Vagina (tissue), 2 donors: ENCODE results near the gene POLR2E. TPM values are rescaled to one million over a fixed set of nuclear protein-coding genes. Genes with fewer than 3 reads are reported as not detected.

Experiments
- DNase-seq, 2 donors: peaks; one replicate each; pipeline ENCODE4 v3.0.0-alpha.2; 2017; ENCODE audit errors: extremely low spot score in 2 of 2
- H3K27ac ChIP-seq: fragments of 200-600 bp; sonication (generic); one replicate; pipeline ENCODE4 v1.5.1; 2019
- H3K27me3 ChIP-seq: fragments of 200-600 bp; sonication (generic); one replicate; pipeline ENCODE4 v1.5.1; 2019
- H3K36me3 ChIP-seq, 2 donors: fragments of 200-600 bp; sonication (generic); one replicate each; pipeline ENCODE4 v1.5.1; 2017 to 2019
- H3K4me1 ChIP-seq: fragments of 200-600 bp; sonication (generic); one replicate; pipeline ENCODE4 v1.5.1; 2019
- H3K4me3 ChIP-seq, 2 donors: fragments of 200-600 bp; sonication (generic); 1 replicate in 1 of 2; 2 replicates in 1 of 2; pipeline ENCODE4 v1.5.1; 2016 to 2019
- H3K9me3 ChIP-seq: fragments of 200-600 bp; sonication (generic); one replicate; pipeline ENCODE4 v1.5.1; 2019
- CTCF ChIP-seq, 3 experiments: fragments of 450-650 bp in 2 of 3; fragments of 200-600 bp in 1 of 3; sonication (generic) in 1 of 3; IDR thresholded peaks; one replicate each; pipeline ENCODE4 v1.5.1; 2017 to 2019; ENCODE audit warnings: antibody characterized with exemption in 3 of 3, mild to moderate bottlenecking in 2 of 3, moderate library complexity in 2 of 3
- POLR2A ChIP-seq, 2 donors: fragments of 450-650 bp; IDR thresholded peaks; one replicate each; pipeline ENCODE4 v1.6.1; 2017; ENCODE audit warnings: antibody characterized with exemption in 2 of 2, mild to moderate bottlenecking in 2 of 2, moderate library complexity in 2 of 2
- POLR2AphosphoS5 ChIP-seq, 2 donors: sonication (generic); formaldehyde crosslinking; IDR thresholded peaks; one replicate each; pipeline ENCODE4 v1.9.0; 2017; ENCODE audit warnings: antibody characterized with exemption in 2 of 2, mild to moderate bottlenecking in 2 of 2, low read depth in 1 of 2; ENCODE audit not compliant: insufficient read depth in 1 of 2
- intact Hi-C: fragments of 100-400 bp; cut with DNase I; formaldehyde crosslinking; loops from one replicate; pipeline ENCODE4 v1.15.1; 2023
- total RNA-seq: library from RNA; depleted of rRNA; stranded (reverse); fragments of >200 nt; gene quantifications from one replicate; pipeline ENCODE4 v1.2.3, GENCODE V29; 2016

POLR2E gene
- total RNA-seq, 1 donor from 2014 or later = 83.7 TPM

GRCh38 chr19:1055886-1056620 is 39.1 kb downstream of the POLR2E start:
- TF ChIP-seq CTCF (IDR thresholded peaks at IDR 0.05) = no peak
- no peak for TF ChIP-seq POLR2AphosphoS5 (IDR thresholded peaks at IDR 0.05; ENCODE audit: insufficient read depth in 1 of 2, low read depth in 1 of 2)
- TF ChIP-seq POLR2A (IDR thresholded peaks at IDR 0.05) = no peak
- Histone ChIP-seq H3K9me3 (peaks cover 26% of the 10 kb centered on the region), H3K27me3 (no peaks in the 10 kb centered on the region), H3K27ac (no peak overlapping the region), H3K4me3 (no peak overlapping the region), H3K36me3 (peaks cover 0 to 5% of the 10 kb centered on the region in 2 donors), H3K4me1 (no peaks in the 10 kb centered on the region)
- intact Hi-C loops = no loop called here
- no peak for DNase-seq

GRCh38 chr19:1055028-1055425 is 40.1 kb downstream of the POLR2E start:
- Histone ChIP-seq H3K4me1 (no peaks in the 10 kb centered on the region), H3K27me3 (no peaks in the 10 kb centered on the region), H3K36me3 (peaks cover 0 to 5% of the 10 kb centered on the region in 2 donors), H3K4me3 (no peak overlapping the region), H3K27ac (no peak overlapping the region), H3K9me3 (peaks cover 26% of the 10 kb centered on the region)
- intact Hi-C loops = no loop called here
- DNase-seq = no peak
- TF ChIP-seq CTCF (IDR thresholded peaks at IDR 0.05) (no peak), POLR2A (IDR thresholded peaks at IDR 0.05) (no peak), POLR2AphosphoS5 (IDR thresholded peaks at IDR 0.05; ENCODE audit: insufficient read depth in 1 of 2, low read depth in 1 of 2) (no peak)

DNA sequence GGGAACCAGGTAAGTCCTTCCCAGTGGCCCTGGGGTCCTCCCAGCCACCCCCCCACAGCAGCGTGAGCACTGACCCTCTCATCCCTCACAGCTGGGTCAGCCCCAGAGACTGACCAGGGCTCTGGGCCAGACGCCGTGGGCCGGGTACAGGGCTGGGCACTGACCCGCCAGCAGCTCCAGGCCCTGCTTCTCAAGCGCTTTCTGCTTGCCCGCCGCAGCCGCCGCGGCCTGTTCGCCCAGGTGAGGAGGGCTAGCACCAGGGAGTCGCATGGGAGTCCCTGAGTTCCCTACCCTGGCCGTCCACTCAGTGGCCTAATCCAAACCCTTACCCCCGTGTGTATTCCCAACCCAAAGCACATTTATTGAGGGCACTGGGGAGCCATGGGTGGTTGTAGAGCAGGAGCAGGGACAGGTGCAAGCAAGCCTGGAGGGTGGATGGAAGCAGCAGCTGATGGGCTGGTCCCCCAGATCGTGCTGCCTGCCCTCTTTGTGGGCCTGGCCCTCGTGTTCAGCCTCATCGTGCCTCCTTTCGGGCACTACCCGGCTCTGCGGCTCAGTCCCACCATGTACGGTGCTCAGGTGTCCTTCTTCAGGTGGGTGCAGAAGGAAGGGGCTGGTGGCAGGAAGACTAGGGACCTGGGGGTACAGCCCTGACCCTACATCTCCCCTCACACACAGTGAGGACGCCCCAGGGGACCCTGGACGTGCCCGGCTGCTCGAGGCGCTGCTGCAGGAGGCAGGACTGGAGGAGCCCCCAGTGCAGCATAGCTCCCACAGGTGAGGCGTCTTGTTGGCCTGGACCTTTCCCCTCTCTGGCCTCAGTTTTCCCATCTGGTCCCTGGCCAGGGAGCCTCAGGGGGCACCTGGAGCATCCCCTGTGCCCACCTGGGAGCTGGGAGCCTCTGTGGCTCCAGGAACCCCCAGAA is 40.8 kb downstream of the POLR2E start:
- TF ChIP-seq POLR2A (IDR thresholded peaks at IDR 0.05) = no peak
- no peak for TF ChIP-seq POLR2AphosphoS5 (IDR thresholded peaks at IDR 0.05; ENCODE audit: insufficient read depth in 1 of 2, low read depth in 1 of 2)
- TF ChIP-seq CTCF (IDR thresholded peaks at IDR 0.05) = no peak
- DNase-seq = no peak
- peaks cover 0 to 5% of the 10 kb centered on the region in 2 donors for H3K36me3 ChIP-seq
- H3K4me1 ChIP-seq = no peaks in the 10 kb centered on the region
- H3K9me3 ChIP-seq = peaks cover 26% of the 10 kb centered on the region
- intact Hi-C loops = no loop called here
- no peak overlapping the region for H3K4me3 ChIP-seq
- no peak overlapping the region for H3K27ac ChIP-seq
- H3K27me3 ChIP-seq = no peaks in the 10 kb centered on the region

GRCh38 chr19:1053176-1054101 is 41.7 kb downstream of the POLR2E start:
- no peak for TF ChIP-seq POLR2AphosphoS5 (IDR thresholded peaks at IDR 0.05; ENCODE audit: insufficient read depth in 1 of 2, low read depth in 1 of 2)
- no peak for TF ChIP-seq POLR2A (IDR thresholded peaks at IDR 0.05)
- no peak for TF ChIP-seq CTCF (IDR thresholded peaks at IDR 0.05)
- H3K27me3 ChIP-seq = no peaks in the 10 kb centered on the region
- no peak overlapping the region for H3K4me3 ChIP-seq
- intact Hi-C loops = no loop called here
- no peaks in the 10 kb centered on the region for H3K4me1 ChIP-seq
- no peak overlapping the region for H3K27ac ChIP-seq
- peaks cover 0 to under 1% of the 10 kb centered on the region in 2 donors for H3K36me3 ChIP-seq
- peaks cover 20% of the 10 kb centered on the region for H3K9me3 ChIP-seq
- no peak for DNase-seq
